ENCODE measurements around the gene DNAJB12. TPM values are rescaled to one million over a fixed set of nuclear protein-coding genes. Genes with fewer than 3 reads are reported as not detected.

The DNAJB12 gene
- polyA plus RNA-seq, 1 donor (not counting 4 experiments of a cell fraction or from before 2014, with no cell fraction given): 12.0 TPM

GRCh38 chr10:72316386-72316700 lies 38.4 kb downstream of the DNAJB12 start:
- Histone ChIP-seq H2AFZ (ENCODE audit: control insufficient read depth, low read length) (no peak overlapping the region), H3K36me3 (ENCODE audit: control insufficient read depth in 2 of 2, extremely low read depth in 1 of 2, insufficient read depth in 2 of 2, low read length in 2 of 2) (no peaks in the 10 kb centered on the region), H3K4me2 (ENCODE audit: control insufficient read depth, extremely low read depth, insufficient read depth, low read depth, low read length) (no peak overlapping the region), H3K79me2 (ENCODE audit: control insufficient read depth, insufficient read depth, low read length) (no peaks in the 10 kb centered on the region), H3K4me1 (ENCODE audit: control insufficient read depth, extremely low read depth, insufficient read depth, low read length) (peaks cover 46% of the 10 kb centered on the region), H3K9me1 (ENCODE audit: control insufficient read depth, extremely low read depth, insufficient read depth, low read length) (no peaks in the 10 kb centered on the region), H3K4me3 (ENCODE audit: control insufficient read depth in 2 of 3, extremely low read depth in 1 of 3, insufficient read depth in 2 of 3, low read depth in 1 of 3, low read length in 3 of 3) (no peak overlapping the region), H3K27ac (ENCODE audit: control insufficient read depth, insufficient read depth, low read length) (no peak overlapping the region), H3K9ac (ENCODE audit: control insufficient read depth, extremely low read depth, insufficient read depth, low read length) (no peak overlapping the region), H4K20me1 (ENCODE audit: control insufficient read depth, extremely low read depth, insufficient read depth, low read length) (no peaks in the 10 kb centered on the region), H3K27me3 (ENCODE audit: control insufficient read depth, extremely low read depth, insufficient read depth, low read length) (no peaks in the 10 kb centered on the region), H3K9me3 (ENCODE audit: control insufficient read depth, low read depth, low read length) (no peaks in the 10 kb centered on the region)
- dilution Hi-C loops (cut with MboI; ENCODE audit: extremely low pct_ligation_motif_present, low sequenced_read_pairs): no loop called here
- FAIRE-seq (no peak), DNase-seq (ENCODE audit: low read depth, low spot score) (no peak)
- TF ChIP-seq EZH2 (IDR thresholded peaks at IDR 0.05; ENCODE audit: low read length) (no peak), CTCF (optimal IDR thresholded peaks at IDR 0.05 in 1 of 3, IDR thresholded peaks at IDR 0.05 in 1 of 3, conservative IDR thresholded peaks at IDR 0.05 in 1 of 3; ENCODE audit: extremely low read depth in 1 of 3, insufficient read depth in 2 of 3, low read length in 3 of 3) (no peak)

GRCh38 chr10:72315611-72316385 lies 38.9 kb downstream of the DNAJB12 start:
- TF ChIP-seq EZH2 (IDR thresholded peaks at IDR 0.05; ENCODE audit: low read length) (no peak), CTCF (optimal IDR thresholded peaks at IDR 0.05 in 1 of 3, IDR thresholded peaks at IDR 0.05 in 1 of 3, conservative IDR thresholded peaks at IDR 0.05 in 1 of 3; ENCODE audit: extremely low read depth in 1 of 3, insufficient read depth in 2 of 3, low read length in 3 of 3) (no peak)
- no peaks in the 10 kb centered on the region for H3K27me3 ChIP-seq (ENCODE audit: control insufficient read depth, extremely low read depth, insufficient read depth, low read length)
- no peaks in the 10 kb centered on the region for H3K36me3 ChIP-seq (ENCODE audit: control insufficient read depth in 2 of 2, extremely low read depth in 1 of 2, insufficient read depth in 2 of 2, low read length in 2 of 2)
- H3K27ac ChIP-seq (ENCODE audit: control insufficient read depth, insufficient read depth, low read length): peak overlapping the region; percentile 65
- no peaks in the 10 kb centered on the region for H3K9me3 ChIP-seq (ENCODE audit: control insufficient read depth, low read depth, low read length)
- no peaks in the 10 kb centered on the region for H3K9me1 ChIP-seq (ENCODE audit: control insufficient read depth, extremely low read depth, insufficient read depth, low read length)
- H3K9ac ChIP-seq (ENCODE audit: control insufficient read depth, extremely low read depth, insufficient read depth, low read length): peak overlapping the region; percentile 19
- H3K79me2 ChIP-seq (ENCODE audit: control insufficient read depth, insufficient read depth, low read length): no peaks in the 10 kb centered on the region
- peak; percentile 13 for FAIRE-seq
- dilution Hi-C loops (cut with MboI; ENCODE audit: extremely low pct_ligation_motif_present, low sequenced_read_pairs): no loop called here
- no peak overlapping the region for H3K4me3 ChIP-seq (ENCODE audit: control insufficient read depth in 2 of 3, extremely low read depth in 1 of 3, insufficient read depth in 2 of 3, low read depth in 1 of 3, low read length in 3 of 3)
- no peak overlapping the region for H2AFZ ChIP-seq (ENCODE audit: control insufficient read depth, low read length)
- no peak for DNase-seq (ENCODE audit: low read depth, low spot score)
- H4K20me1 ChIP-seq (ENCODE audit: control insufficient read depth, extremely low read depth, insufficient read depth, low read length): no peaks in the 10 kb centered on the region
- H3K4me1 ChIP-seq (ENCODE audit: control insufficient read depth, extremely low read depth, insufficient read depth, low read length): peaks cover 44% of the 10 kb centered on the region
- peak overlapping the region; percentile 9 for H3K4me2 ChIP-seq (ENCODE audit: control insufficient read depth, extremely low read depth, insufficient read depth, low read depth, low read length)

Data from keratinocyte (primary cell).